Mammary epithelial cell (primary cell): ENCODE results near the gene NAA10.

Experiments
- EZH2 ChIP-seq: IDR thresholded peaks from 2 replicates; pipeline ENCODE4 v1.6.1; 2012; ENCODE audit warnings: low read length, inconsistent platforms, borderline replicate concordance
- TF ChIP-seq, protein P1 (sequence below), 2 donors: IDR thresholded peaks in 1 of 2; conservative IDR thresholded peaks in 1 of 2; 2 replicates each; pipeline ENCODE4 v1.5.1; 2011 to 2012; ENCODE audit warnings: inconsistent platforms in 2 of 2, low read length in 2 of 2, mild to moderate bottlenecking in 2 of 2, control low read depth in 1 of 2, low read depth in 1 of 2; ENCODE audit not compliant: insufficient read depth in 1 of 2; ENCODE audit errors: extremely low read depth in 1 of 2

DNA sequence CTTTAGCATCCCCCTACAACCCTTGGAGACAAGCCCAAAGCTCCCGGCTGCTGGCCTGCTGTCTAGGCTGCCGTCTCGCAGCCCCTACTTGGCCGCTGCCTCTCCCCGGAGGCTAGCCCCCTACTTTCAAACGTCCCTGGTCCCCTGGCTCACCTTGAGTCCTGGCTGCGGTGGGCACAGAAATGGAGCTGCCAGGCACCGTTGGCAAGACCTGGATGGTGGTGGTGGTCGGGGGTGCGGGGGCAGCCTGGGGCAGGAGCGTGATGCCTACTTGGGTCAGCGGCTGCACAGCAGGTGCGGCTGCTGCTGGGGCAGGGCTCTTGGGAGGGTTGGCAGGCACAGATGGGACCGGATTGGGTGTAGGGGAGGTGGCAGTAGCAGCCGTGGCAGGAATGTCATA is 24.8 kb upstream of the NAA10 start:
- TF ChIP-seq EZH2 = no peak
- TF ChIP-seq, protein P1, sequence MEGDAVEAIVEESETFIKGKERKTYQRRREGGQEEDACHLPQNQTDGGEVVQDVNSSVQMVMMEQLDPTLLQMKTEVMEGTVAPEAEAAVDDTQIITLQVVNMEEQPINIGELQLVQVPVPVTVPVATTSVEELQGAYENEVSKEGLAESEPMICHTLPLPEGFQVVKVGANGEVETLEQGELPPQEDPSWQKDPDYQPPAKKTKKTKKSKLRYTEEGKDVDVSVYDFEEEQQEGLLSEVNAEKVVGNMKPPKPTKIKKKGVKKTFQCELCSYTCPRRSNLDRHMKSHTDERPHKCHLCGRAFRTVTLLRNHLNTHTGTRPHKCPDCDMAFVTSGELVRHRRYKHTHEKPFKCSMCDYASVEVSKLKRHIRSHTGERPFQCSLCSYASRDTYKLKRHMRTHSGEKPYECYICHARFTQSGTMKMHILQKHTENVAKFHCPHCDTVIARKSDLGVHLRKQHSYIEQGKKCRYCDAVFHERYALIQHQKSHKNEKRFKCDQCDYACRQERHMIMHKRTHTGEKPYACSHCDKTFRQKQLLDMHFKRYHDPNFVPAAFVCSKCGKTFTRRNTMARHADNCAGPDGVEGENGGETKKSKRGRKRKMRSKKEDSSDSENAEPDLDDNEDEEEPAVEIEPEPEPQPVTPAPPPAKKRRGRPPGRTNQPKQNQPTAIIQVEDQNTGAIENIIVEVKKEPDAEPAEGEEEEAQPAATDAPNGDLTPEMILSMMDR (conservative IDR thresholded peaks at IDR 0.05 in 1 of 2, IDR thresholded peaks at IDR 0.05 in 1 of 2; ENCODE audit: extremely low read depth in 1 of 2, insufficient read depth in 1 of 2, low read depth in 1 of 2, low read length in 2 of 2) = no peak
